Measurements from ENCODE around the gene INHBA. TPM values are rescaled to one million over a fixed set of nuclear protein-coding genes. Genes with fewer than 3 reads are reported as not detected.

INHBA gene
- total RNA-seq, 1 donor from 2014 or later = 0.16 TPM

DNA sequence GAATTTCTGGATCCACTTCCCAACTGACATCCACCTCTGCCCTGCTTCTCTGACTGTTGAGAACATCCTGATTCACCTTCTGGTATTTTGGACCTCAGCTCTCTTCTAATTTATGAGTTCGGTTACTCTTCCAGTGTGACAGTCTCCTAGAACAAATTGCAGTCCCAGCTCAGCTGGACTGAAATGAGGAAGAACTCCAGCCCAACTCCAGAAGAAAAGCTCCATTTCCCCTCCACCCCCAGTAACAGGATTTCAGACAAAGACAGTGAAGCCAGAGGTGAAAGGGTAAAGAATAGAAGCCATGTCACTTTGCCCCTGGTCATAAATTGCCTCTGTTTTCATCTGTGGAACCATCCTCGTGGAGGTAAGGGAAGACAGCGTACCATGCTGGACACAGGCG is 26.2 kb upstream of the INHBA start:
- Mint-ChIP-seq H3K27ac (no peak overlapping the region), H3K4me1 (peaks cover 22% of the 10 kb centered on the region), H3K27me3 (no peaks in the 10 kb centered on the region), H3K4me3 (no peak overlapping the region), H3K9me3 (no peaks in the 10 kb centered on the region), H3K36me3 (ENCODE audit: low read depth) (no peaks in the 10 kb centered on the region)
- intact Hi-C loops (cut with micrococcal nuclease) = no loop called here
- DNase-seq (no peak), ATAC-seq (ENCODE audit: low read depth) (no peak)
- ChIA-PET CTCF (no interaction called here), POLR2A (no interaction called here)
- TF ChIP-seq, protein P1, sequence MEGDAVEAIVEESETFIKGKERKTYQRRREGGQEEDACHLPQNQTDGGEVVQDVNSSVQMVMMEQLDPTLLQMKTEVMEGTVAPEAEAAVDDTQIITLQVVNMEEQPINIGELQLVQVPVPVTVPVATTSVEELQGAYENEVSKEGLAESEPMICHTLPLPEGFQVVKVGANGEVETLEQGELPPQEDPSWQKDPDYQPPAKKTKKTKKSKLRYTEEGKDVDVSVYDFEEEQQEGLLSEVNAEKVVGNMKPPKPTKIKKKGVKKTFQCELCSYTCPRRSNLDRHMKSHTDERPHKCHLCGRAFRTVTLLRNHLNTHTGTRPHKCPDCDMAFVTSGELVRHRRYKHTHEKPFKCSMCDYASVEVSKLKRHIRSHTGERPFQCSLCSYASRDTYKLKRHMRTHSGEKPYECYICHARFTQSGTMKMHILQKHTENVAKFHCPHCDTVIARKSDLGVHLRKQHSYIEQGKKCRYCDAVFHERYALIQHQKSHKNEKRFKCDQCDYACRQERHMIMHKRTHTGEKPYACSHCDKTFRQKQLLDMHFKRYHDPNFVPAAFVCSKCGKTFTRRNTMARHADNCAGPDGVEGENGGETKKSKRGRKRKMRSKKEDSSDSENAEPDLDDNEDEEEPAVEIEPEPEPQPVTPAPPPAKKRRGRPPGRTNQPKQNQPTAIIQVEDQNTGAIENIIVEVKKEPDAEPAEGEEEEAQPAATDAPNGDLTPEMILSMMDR (IDR thresholded peaks at IDR 0.05) = no peak

DNA sequence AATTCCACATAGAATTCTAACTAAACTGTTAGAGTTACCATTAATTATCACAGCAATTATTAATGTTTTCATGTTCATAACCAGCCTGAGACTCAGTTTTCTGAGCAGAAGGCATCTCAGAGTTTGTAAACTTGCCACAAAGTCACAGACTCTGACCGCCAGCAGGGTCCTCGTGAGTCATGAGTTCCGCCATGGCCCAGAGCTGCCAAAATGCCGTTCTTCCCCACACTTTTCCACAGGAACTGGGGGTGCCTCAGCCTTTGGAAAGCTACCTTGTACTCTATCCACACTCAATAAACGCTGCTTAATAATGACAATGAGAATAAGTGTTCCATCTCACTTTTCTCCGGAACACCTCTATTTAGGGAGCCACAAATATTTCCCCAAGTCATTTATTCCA is 22.1 kb upstream of the INHBA start:
- Mint-ChIP-seq H3K36me3 (ENCODE audit: low read depth) (no peaks in the 10 kb centered on the region), H3K27me3 (peaks cover 9% of the 10 kb centered on the region), H3K4me1 (peaks cover 6% of the 10 kb centered on the region), H3K9me3 (no peaks in the 10 kb centered on the region), H3K4me3 (no peak overlapping the region), H3K27ac (no peak overlapping the region)
- ChIA-PET POLR2A (no interaction called here), CTCF (no interaction called here)
- intact Hi-C loops (cut with micrococcal nuclease) = no loop called here
- DNase-seq = no peak
- ATAC-seq (ENCODE audit: low read depth) = no peak
- TF ChIP-seq, protein P1 (IDR thresholded peaks at IDR 0.05) = no peak

DNA sequence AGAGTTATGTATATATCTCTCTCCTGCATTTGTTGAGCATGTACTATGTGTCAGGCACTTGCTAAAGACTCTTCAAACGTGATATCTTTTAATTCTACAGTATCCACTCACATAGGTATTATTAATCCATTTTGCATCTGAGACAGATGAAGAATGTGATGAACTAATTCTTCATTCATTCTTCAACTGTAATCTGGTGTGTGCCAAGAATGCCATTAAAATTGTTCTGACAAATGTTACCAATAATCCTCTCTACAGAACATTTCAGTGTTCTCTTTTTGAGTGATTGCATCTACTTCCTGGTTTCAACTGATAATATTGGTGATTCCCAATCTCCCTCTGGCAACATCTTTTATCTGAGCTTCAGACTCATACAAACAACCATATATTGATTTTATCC is 18.0 kb upstream of the INHBA start:
- Mint-ChIP-seq H3K36me3 (ENCODE audit: low read depth) (no peaks in the 10 kb centered on the region), H3K4me3 (no peak overlapping the region), H3K27ac (no peak overlapping the region), H3K9me3 (no peaks in the 10 kb centered on the region), H3K4me1 (peaks cover 6% of the 10 kb centered on the region), H3K27me3 (peaks cover 9% of the 10 kb centered on the region)
- TF ChIP-seq, protein P1 (IDR thresholded peaks at IDR 0.05) = no peak
- POLR2A ChIA-PET = no interaction called here
- DNase-seq (no peak), ATAC-seq (ENCODE audit: low read depth) (no peak)
- CTCF ChIA-PET = no interaction called here
- intact Hi-C loops (cut with micrococcal nuclease) = no loop called here

DNA sequence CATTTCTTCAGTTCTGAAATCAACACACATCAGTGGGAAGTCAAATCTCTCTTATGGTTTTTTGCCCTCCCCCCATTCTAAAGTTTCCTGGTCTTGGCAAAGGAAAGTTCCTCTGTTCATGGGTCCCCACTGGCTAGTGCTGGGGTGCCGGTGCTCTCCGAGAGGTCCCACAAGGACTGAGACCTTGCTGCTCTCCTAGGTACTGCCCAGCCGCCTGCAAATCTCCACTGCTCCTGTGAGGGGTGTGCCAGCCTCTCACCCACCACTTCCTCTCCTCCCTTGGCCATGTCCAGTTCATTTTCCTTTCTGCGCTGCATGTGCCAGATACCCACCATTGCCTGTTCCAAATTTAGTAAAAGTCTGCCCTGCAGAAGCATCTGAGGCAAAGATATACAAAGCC is 17.2 kb upstream of the INHBA start:
- Mint-ChIP-seq H3K4me3 (no peak overlapping the region), H3K27me3 (peaks cover 11% of the 10 kb centered on the region), H3K4me1 (peaks cover 6% of the 10 kb centered on the region), H3K27ac (no peak overlapping the region), H3K36me3 (ENCODE audit: low read depth) (no peaks in the 10 kb centered on the region), H3K9me3 (no peaks in the 10 kb centered on the region)
- POLR2A ChIA-PET = interaction anchor here (0.5 kb wide), 1 partner anchor 1771 kb away, joined by 4 read pairs; no protein-coding TSS in a partner anchor
- DNase-seq = no peak
- ATAC-seq (ENCODE audit: low read depth) = no peak
- intact Hi-C loops (cut with micrococcal nuclease) = no loop called here
- CTCF ChIA-PET = no interaction called here
- TF ChIP-seq, protein P1 (IDR thresholded peaks at IDR 0.05) = no peak

DNA sequence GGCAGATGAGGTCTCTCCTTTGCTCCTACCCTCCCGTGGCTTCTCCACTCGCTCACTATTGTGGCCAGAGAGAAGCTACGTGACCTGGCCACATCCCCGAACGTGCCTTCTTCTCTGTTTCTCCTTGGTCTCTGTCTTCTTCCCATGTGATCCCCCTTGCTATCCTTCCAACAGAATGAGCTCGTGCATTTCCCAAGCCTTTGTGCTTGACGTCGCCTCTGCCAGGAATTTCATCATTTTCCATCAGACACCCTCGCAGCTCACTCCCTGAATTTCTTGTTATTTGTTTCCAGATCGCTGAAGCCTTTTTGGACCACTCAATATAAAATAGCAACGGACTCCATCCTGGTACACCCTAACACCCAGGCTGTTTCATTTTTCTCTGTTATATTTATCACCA is 13.8 kb upstream of the INHBA start:
- Mint-ChIP-seq H3K27ac (no peak overlapping the region), H3K4me1 (no peaks in the 10 kb centered on the region), H3K9me3 (no peaks in the 10 kb centered on the region), H3K36me3 (ENCODE audit: low read depth) (no peaks in the 10 kb centered on the region), H3K4me3 (no peak overlapping the region), H3K27me3 (peaks cover 9% of the 10 kb centered on the region)
- ATAC-seq (ENCODE audit: low read depth) = no peak
- intact Hi-C loops (cut with micrococcal nuclease) = no loop called here
- POLR2A ChIA-PET = no interaction called here
- CTCF ChIA-PET = no interaction called here
- TF ChIP-seq, protein P1 (IDR thresholded peaks at IDR 0.05) = no peak
- no peak for DNase-seq

Measured in activated B cell treated with CpG ODN at 0.5 μM for 24 hours (primary cell).